ENCODE measurements around the gene CRKL. TPM values are rescaled to one million over a fixed set of nuclear protein-coding genes. Genes with fewer than 3 reads are reported as not detected.

The CRKL gene
- total RNA-seq, 2 experiments from 2014 or later: 57.7 to 70.9 TPM

- Histone ChIP-seq H3K27ac (ENCODE audit: low read depth, low read length, poor library complexity, severe bottlenecking) (no peak overlapping the region), H3K4me3 (ENCODE audit: low read depth, low read length, poor library complexity, severe bottlenecking) (no peak overlapping the region), H3K4me1 (ENCODE audit: insufficient read depth, low read length, poor library complexity, severe bottlenecking) (peaks cover 8% of the 10 kb centered on the region), H3K79me2 (ENCODE audit: insufficient read depth, low read depth, low read length) (no peaks in the 10 kb centered on the region), H3K36me3 (ENCODE audit: insufficient read depth, low read length) (no peaks in the 10 kb centered on the region), H3K9me2 (ENCODE audit: insufficient read depth, low read length) (no peaks in the 10 kb centered on the region), H3K4me2 (ENCODE audit: low read length) (no peak overlapping the region), H3K9me3 (ENCODE audit: low read length) (no peaks in the 10 kb centered on the region), H4K20me1 (ENCODE audit: insufficient read depth, low read length) (no peaks in the 10 kb centered on the region), H2AFZ (ENCODE audit: low read length) (no peak overlapping the region)
- BruUV-seq (replicated peaks): no TSS peak
- intact Hi-C loops (cut with micrococcal nuclease; ENCODE audit: unreplicated experiment): no loop called here
- DNase-seq (ENCODE audit: low spot score): no peak
- POLR2A ChIA-PET: interaction anchor here (0.5 to 1.6 kb wide), 2 partner anchors 8 to 32 kb away, joined by 4 to 8 read pairs; partner anchors contain the start of gene LZTR1
- CTCF ChIA-PET (ENCODE audit: unreplicated experiment): no interaction called here
- no peak for TF ChIP-seq EZH2phosphoT487 (IDR thresholded peaks at IDR 0.05; ENCODE audit: borderline replicate concordance, low read depth, low read length)
- TF ChIP-seq, protein P1, sequence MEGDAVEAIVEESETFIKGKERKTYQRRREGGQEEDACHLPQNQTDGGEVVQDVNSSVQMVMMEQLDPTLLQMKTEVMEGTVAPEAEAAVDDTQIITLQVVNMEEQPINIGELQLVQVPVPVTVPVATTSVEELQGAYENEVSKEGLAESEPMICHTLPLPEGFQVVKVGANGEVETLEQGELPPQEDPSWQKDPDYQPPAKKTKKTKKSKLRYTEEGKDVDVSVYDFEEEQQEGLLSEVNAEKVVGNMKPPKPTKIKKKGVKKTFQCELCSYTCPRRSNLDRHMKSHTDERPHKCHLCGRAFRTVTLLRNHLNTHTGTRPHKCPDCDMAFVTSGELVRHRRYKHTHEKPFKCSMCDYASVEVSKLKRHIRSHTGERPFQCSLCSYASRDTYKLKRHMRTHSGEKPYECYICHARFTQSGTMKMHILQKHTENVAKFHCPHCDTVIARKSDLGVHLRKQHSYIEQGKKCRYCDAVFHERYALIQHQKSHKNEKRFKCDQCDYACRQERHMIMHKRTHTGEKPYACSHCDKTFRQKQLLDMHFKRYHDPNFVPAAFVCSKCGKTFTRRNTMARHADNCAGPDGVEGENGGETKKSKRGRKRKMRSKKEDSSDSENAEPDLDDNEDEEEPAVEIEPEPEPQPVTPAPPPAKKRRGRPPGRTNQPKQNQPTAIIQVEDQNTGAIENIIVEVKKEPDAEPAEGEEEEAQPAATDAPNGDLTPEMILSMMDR (conservative IDR thresholded peaks at IDR 0.05; ENCODE audit: low read length): no peak
Observed at GRCh38 chr22:20973634-20974286, 56.6 kb downstream of the CRKL start.

DNA sequence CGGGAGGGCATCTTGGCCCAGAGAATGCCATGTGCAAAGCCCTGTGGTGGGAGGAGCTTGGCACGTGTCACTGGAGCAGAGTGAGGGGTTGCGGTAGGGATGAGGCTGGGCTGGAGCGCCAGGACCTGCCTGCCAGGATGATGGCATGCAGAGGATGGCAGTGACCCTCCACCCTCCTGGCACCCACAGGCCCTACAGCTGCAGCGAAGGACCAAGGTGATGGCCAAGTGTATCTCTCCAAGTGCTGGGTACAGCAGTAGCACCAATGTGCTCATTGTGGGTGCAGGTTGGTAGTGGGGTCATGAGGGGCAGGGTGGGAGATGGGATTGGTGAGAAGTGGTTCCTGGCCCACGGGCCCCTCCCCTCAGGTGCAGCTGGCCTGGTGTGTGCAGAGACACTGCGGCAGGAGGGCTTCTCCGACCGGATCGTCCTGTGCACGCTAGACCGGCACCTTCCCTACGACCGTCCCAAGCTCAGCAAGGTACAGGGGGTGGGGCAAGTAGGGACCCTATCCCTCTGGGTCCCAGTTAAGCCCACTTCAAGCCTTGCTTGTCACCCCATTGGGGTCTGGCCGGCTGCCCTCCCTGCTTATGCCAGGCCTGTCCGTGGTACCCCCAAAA, 57.2 kb downstream of the CRKL start:
- Histone ChIP-seq H3K4me1 (ENCODE audit: insufficient read depth, low read length, poor library complexity, severe bottlenecking) (peaks cover 8% of the 10 kb centered on the region), H3K4me2 (ENCODE audit: low read length) (no peak overlapping the region), H3K4me3 (ENCODE audit: low read depth, low read length, poor library complexity, severe bottlenecking) (no peak overlapping the region), H3K27ac (ENCODE audit: low read depth, low read length, poor library complexity, severe bottlenecking) (no peak overlapping the region), H3K36me3 (ENCODE audit: insufficient read depth, low read length) (no peaks in the 10 kb centered on the region), H3K9me2 (ENCODE audit: insufficient read depth, low read length) (no peaks in the 10 kb centered on the region), H4K20me1 (ENCODE audit: insufficient read depth, low read length) (no peaks in the 10 kb centered on the region), H3K79me2 (ENCODE audit: insufficient read depth, low read depth, low read length) (no peaks in the 10 kb centered on the region), H3K9me3 (ENCODE audit: low read length) (no peaks in the 10 kb centered on the region), H2AFZ (ENCODE audit: low read length) (no peak overlapping the region)
- TF ChIP-seq EZH2phosphoT487 (IDR thresholded peaks at IDR 0.05; ENCODE audit: borderline replicate concordance, low read depth, low read length): no peak
- TF ChIP-seq, protein P1 (conservative IDR thresholded peaks at IDR 0.05; ENCODE audit: low read length): no peak
- BruUV-seq (replicated peaks): no TSS peak
- ChIA-PET POLR2A (no interaction called here), CTCF (ENCODE audit: unreplicated experiment) (no interaction called here)
- intact Hi-C loops (cut with micrococcal nuclease; ENCODE audit: unreplicated experiment): no loop called here
- no peak for DNase-seq (ENCODE audit: low spot score)
